Stimulated activated CD4-positive, alpha-beta T cell treated with anti-CD3 and anti-CD28 coated beads, TNF-alpha, amount 100 ng/mL, for 4 hours (primary cell): ENCODE measurements around the gene ACR.
"Not testable (repeated sequence)": the region's sequence is repeated elsewhere in the genome, so short reads cannot be mapped to it uniquely, and the experiment has no call there.

Experiments used
- DNase-seq, 3 experiments: peaks; one replicate each; pipeline ENCODE4 v3.0.0-alpha.2; 2020; ENCODE audit warnings: low read depth in 3 of 3

The ACR gene

DNA sequence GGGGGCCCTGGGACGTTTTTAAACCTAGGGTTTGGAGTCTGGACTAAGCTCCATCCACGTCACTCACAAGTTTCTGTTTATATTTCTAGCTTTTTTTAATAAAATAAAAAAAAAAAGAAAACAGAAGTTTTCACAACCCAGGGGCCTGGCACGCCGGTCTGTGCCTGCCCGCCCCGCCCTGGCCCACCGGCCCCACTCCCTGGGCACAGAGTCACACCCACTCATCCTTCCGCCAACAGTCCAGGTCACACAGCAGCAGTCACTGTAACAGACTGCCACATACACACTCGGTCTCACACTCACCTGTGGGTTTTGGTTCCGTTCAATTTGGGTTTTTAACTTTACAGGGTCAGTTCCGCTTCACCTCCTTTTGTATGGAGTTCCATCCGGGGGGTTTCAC, 5.3 kb upstream of the ACR start:
- DNase-seq, result no peak

DNA sequence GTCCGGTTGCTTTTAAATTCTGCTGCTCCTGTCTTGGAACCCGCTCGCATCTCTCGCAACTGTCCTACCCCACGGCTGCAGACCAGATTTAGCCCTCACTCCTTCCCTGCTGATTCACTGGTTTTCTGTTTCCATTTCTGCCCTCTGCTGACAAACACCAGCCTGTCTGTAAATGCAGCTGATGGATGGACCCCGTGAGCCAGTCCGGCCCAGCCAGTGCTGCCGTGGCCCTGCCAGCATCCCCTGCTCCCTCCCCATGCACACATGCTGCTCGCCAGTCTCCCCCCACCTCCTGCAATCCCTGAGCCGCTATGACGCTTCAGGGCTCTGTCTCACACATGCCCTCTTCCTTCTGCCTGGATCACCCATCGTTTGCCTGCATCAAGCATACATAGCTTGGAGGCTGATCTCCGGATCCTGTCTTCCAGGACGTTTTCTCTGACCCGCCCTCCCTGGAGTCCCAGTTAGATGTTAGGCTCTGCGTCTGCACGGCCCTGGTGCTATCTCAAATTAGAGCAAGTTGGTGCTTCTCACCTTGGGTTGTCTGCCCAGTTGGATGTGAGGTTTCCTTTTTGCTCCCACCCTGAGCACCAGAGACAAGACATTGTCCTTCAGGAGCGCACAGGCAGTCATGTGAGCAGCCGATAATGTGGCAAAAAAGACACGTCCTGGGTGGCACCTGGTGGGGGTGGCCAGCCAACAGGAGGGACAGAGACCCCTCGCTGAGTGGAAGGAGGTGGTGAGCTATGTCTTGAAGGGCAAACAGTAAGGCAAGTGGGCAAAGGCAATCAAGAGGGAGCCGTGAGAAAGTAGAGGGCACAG, 4.3 kb upstream of the ACR start:
- no peak for DNase-seq

DNA sequence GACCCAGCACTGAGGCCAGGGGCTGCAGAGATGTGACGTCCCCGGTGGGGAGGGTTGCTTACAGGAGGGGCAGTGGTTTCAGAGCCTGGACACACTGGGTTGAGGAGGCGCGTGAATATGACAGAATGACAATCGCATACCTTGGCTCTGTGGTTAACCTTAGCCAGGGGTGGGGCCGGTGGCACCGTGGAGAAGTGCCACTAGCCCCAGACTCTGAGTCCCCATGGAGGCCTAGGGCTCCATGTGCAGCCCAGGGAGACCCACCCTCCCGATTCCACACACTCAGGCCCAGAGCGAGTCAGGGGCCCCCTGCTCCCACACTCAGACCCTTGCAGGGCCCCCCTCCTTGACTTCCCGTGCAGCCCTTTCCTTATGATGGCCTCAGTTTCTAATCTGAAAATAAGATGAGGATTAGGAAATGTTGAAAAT, 3.6 kb upstream of the ACR start:
- no peak for DNase-seq

- no peak for DNase-seq
Observed at GRCh38 chr22:50734986-50735738, 2.8 kb upstream of the ACR start.

DNA sequence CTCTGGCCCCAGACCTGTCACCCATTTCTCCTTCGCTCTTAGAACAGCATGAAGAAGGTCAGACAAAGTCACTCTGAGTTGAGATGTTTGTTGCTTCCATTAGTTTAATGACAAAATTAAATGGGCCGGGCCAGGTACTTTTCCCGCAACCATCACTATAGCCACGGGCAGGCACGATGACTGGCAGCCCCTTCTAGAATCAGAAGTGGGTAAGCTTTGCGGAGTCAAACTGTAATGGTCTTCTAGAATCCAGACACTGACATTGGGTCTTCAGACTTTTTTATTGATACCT, 2.3 kb upstream of the ACR start:
- DNase-seq, result no peak

DNA sequence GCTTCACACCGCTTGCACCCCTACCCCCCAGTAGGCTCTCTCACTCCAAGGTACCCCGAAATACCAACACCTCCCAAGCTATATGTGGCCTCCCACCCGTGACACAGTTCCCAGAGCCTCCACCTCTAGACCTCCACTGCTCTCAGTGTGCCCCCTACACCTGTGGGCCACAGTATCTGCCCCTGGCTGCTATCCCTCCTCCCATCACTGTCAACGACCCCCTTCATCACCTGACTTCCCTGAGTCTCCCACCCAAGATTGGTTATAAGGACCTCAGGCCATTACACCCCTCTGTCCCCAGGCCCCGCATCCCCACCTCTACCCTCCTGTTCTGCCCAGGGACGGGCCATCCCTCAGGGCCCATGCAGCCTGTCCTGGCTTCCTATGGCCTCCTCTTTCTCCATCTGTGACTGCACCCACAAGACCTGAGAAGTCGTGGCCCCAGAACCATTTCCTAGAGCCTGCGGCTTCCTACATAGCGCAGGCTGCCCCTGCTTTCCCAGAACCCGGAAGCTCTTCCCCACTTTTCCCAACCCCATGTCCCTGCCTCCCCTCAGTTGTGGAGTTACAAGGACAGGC, 734 bp downstream of the ACR start:
- no peak for DNase-seq

DNA sequence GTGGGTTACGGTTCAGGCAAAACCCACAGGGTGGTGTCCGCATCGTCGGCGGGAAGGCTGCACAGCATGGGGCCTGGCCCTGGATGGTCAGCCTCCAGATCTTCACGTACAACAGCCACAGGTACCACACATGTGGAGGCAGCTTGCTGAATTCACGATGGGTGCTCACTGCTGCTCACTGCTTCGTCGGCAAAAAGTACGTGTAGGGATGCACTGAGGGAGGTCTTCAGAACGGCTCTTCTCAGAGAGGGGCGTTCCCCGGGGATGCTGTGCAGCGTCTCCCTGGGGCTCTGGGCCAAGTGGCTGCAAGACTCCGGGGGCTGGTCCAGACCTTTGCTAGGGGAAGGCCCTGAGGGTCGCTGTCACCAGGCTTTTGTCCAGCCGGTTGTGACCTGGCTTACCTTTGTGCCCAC, 1.3 kb downstream of the ACR start:
- DNase-seq, result no peak

DNA sequence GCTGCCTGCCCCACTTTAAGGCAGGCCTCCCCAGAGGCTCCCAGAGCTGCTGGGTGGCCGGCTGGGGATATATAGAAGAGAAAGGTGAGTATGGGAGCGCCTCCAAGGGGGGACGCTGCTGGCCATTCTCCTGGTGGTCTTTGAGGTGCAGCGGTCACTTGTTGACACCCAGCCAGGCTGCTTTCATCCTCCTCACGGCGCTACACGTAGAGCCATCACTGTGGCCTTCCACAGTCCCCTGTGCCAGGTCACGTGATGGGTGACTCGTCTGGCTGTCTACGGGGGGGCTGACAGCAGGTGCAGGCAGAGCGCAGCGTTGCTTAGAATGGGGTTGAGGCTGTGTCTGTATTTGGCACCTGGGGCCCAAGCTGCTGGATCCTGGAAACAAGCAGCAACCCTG, 1.9 kb downstream of the ACR start:
- no peak for DNase-seq

GRCh38 chr22:50740714-50741113, 2.7 kb downstream of the ACR start:
- not testable (repeated sequence) for DNase-seq

- not testable (repeated sequence) for DNase-seq
Observed at GRCh38 chr22:50744424-50744823, 6.4 kb downstream of the ACR start.

- not testable (repeated sequence) for DNase-seq
Observed at GRCh38 chr22:50747521-50747920, 9.5 kb downstream of the ACR start.

DNA sequence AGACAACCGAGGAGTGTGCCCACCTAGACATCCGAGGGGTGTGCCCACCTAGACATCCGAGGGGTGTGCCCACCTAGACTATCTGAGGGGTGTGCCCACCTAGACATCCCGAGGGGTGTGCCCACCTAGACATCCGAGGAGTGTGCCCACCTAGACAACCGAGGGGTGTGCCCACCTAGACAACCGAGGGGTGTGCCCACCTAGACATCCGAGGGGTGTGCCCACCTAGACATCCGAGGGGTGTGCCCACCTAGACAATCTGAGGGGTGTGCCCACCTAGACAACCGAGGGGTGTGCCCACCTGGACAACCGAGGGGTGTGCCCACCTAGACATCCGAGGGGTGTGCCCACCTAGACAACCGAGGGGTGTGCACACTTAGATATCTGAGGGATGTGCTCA, 10.6 kb downstream of the ACR start:
- not testable (repeated sequence) for DNase-seq

- DNase-seq, result not testable (repeated sequence)
Observed at GRCh38 chr22:50749302-50750074, 11.5 kb downstream of the ACR start.

- DNase-seq, result not testable (repeated sequence)
Observed at GRCh38 chr22:50755251-50755650, 17.2 kb downstream of the ACR start.

- not testable (repeated sequence) for DNase-seq
Observed at GRCh38 chr22:50756406-50756805, 18.4 kb downstream of the ACR start.

GRCh38 chr22:50756949-50757491, 19.0 kb downstream of the ACR start:
- peak; percentile 28 to 49 (median 42) for DNase-seq

DNA sequence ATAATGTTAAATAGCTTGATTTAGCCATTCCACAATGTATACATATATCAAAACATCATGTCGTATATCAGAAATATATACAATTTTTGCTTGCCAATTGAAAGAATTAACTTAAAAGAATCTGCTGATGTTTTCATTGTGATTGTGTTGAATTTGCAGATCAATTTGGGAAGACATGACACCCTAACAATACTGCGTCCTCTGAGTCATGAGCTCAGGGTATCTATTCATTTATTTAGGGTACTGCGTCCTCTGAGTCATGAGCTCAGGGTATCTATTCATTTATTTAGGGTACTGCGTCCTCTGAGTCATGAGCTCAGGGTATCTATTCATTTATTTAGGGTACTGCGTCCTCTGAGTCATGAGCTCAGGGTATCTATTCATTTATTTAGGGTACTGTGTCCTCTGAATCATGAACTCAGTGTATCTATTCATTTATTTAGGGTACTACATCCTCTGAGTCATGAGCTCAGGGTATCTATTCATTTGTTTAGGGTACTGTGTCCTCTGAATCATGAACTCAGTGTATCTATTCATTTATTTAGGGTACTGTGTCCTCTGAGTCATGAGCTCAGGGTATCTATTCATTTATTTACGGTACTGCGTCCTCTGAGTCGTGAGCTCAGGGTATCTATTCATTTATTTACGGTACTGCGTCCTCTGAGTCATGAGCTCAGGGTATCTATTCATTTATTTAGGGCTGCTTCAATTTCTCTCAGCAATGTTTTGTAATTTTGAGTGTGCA, 21.8 kb downstream of the ACR start:
- DNase-seq, result not testable (repeated sequence)

DNA sequence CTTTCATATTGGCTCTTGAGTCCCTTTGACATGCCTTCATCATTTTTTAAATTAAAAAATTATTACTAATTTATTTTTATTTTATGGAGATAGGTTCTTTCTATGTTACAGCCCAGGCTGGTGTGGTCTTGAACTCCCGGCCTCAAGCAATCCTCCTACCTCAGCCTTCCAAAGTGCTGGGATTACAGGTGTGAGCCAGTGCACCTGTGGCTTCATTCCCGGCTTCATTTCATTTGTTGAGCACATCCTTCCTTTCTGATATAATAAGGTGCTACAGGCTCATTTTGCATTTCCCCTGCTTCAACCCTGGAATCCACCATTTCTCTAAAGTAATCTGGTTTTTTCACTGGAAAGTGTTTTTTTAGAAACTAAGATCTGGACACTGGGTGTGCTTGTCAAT, 23.8 kb downstream of the ACR start:
- not testable (repeated sequence) for DNase-seq

DNA sequence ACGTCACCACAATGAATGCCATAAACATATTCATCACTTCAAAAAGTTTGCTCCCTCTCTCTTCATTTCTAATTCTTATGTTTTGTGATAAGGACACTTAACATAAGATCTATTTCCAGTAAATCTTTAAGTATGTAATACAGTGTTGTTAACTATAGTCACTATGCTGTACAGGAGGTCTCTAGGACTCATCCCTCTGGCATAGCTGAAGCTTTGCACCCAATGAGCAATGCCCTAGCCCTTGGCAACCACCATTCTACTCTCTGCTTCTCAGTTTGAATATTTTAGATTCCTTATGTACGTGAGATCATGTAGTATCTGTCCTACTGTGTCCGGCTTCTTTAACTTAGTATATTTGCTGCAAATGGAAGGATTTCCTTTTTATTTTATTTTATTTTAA, 26.3 kb downstream of the ACR start:
- not testable (repeated sequence) for DNase-seq

DNA sequence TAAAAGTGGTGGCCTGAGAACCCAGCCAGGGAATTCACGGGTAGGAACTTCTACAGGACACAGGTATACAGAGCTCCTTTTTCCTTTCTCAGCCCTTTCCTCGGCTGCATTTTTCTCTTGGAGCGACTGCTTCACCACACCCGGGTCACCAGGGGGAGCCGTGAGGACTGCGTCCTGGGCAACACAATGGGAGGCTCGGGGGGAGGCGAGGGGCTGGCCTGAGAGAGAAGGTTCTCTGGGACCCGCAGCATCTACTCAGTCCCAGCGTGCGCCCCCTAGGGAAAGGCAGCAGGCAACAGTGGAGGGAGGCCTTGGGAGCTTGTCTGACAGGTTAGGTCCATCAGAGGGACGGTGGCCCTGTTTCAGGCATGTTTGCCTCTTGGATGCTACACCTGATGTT, 37.1 kb downstream of the ACR start:
- DNase-seq, result not testable (repeated sequence)

GRCh38 chr22:50777631-50778030, 39.6 kb downstream of the ACR start:
- not testable (repeated sequence) for DNase-seq
